Measurements from ENCODE around the gene TDRD1.

DNA sequence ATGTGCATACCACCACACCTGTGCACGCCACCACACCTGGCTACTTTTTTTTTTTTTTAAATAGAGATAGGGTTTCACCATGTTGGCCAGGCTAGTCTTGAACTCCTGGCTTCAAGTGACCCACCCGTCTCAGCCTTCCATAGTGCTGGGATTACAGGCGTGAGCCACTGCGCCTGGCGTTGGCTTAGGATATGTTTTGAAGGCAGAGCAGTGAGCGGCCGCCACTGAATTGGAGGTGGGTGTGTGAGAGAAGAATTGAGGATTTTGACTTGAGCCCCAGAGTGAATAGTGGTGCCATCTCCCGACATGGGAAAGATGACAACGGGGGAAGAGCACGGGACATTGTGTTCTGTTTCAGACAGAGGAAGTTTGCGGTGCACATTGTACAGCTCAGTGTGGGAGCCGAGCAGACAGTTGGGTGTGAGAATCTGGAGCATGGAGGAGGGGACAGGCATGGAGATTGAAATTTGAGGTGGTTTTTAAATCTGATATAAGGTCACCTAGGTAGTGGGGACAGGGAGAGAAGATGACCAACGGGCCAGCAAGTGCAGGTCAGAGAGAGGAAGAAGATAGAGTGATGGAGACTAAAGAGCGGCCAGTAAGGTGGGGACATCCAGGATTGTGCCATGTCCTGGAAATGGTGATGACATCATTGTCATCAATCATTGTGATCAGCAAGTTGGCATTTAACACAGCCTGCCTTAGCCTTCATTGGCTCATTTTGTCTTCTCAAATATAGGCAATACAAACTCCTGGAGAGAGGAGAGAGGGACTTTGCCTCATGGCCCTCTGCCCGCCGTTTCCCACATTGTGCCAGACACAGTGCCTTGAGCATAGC is 95.7 kb downstream of the TDRD1 start:
- TF ChIP-seq, protein P1, sequence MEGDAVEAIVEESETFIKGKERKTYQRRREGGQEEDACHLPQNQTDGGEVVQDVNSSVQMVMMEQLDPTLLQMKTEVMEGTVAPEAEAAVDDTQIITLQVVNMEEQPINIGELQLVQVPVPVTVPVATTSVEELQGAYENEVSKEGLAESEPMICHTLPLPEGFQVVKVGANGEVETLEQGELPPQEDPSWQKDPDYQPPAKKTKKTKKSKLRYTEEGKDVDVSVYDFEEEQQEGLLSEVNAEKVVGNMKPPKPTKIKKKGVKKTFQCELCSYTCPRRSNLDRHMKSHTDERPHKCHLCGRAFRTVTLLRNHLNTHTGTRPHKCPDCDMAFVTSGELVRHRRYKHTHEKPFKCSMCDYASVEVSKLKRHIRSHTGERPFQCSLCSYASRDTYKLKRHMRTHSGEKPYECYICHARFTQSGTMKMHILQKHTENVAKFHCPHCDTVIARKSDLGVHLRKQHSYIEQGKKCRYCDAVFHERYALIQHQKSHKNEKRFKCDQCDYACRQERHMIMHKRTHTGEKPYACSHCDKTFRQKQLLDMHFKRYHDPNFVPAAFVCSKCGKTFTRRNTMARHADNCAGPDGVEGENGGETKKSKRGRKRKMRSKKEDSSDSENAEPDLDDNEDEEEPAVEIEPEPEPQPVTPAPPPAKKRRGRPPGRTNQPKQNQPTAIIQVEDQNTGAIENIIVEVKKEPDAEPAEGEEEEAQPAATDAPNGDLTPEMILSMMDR (IDR thresholded peaks at IDR 0.05; ENCODE audit: poor library complexity, severe bottlenecking) = no peak
- TF ChIP-seq EP300 (conservative IDR thresholded peaks at IDR 0.05; ENCODE audit: poor library complexity, severe bottlenecking) = no peak
- TF ChIP-seq POLR2AphosphoS5 (IDR thresholded peaks at IDR 0.05) = no peak
- no peak for TF ChIP-seq EZH2 (IDR thresholded peaks at IDR 0.05; ENCODE audit: borderline replicate concordance, insufficient read depth, low read length, poor library complexity, severe bottlenecking)
- TF ChIP-seq, protein P2, sequence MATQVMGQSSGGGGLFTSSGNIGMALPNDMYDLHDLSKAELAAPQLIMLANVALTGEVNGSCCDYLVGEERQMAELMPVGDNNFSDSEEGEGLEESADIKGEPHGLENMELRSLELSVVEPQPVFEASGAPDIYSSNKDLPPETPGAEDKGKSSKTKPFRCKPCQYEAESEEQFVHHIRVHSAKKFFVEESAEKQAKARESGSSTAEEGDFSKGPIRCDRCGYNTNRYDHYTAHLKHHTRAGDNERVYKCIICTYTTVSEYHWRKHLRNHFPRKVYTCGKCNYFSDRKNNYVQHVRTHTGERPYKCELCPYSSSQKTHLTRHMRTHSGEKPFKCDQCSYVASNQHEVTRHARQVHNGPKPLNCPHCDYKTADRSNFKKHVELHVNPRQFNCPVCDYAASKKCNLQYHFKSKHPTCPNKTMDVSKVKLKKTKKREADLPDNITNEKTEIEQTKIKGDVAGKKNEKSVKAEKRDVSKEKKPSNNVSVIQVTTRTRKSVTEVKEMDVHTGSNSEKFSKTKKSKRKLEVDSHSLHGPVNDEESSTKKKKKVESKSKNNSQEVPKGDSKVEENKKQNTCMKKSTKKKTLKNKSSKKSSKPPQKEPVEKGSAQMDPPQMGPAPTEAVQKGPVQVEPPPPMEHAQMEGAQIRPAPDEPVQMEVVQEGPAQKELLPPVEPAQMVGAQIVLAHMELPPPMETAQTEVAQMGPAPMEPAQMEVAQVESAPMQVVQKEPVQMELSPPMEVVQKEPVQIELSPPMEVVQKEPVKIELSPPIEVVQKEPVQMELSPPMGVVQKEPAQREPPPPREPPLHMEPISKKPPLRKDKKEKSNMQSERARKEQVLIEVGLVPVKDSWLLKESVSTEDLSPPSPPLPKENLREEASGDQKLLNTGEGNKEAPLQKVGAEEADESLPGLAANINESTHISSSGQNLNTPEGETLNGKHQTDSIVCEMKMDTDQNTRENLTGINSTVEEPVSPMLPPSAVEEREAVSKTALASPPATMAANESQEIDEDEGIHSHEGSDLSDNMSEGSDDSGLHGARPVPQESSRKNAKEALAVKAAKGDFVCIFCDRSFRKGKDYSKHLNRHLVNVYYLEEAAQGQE (IDR thresholded peaks at IDR 0.05; ENCODE audit: borderline replicate concordance) = no peak
